ENCODE data around the gene MUCL3. TPM values are rescaled to one million over a fixed set of nuclear protein-coding genes. Genes with fewer than 3 reads are reported as not detected.

Gene MUCL3
- total and polyA plus RNA-seq, 2 of the 8 experiments (the other 6 are each of a cell fraction or from before 2014, with no cell fraction given): 0.15 to 0.37 TPM

DNA sequence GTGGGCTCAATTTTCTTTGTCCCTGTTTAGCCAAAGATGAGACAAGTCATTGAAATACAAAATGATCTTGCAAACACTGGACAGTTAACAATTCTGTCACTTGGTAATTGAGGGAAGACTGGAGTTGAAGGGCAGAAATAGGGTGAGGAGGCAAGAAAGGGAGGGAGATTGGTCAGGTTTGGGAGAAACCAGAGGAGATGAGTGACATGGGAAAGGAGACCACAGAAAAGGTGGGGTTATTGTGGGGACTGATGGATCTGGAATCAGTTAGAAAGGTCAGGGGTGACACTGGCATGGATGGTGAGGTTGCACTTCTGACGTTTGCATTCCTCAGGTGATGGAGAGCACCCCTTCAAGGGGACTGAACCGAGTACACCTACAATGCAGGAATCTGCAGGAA, 32.1 kb upstream of the MUCL3 start:
- Histone ChIP-seq H3K23me2 (ENCODE audit: low read depth, low read length) (peaks cover 7% of the 10 kb centered on the region), H3K23ac (ENCODE audit: insufficient read length) (no peak overlapping the region), H3K4me3 (ENCODE audit: extremely low read depth in 1 of 4, insufficient read depth in 2 of 4, low read depth in 3 of 4, low read length in 4 of 4) (peak overlapping the region; percentile 83 to 98 (median 98)), H3K9me3 (ENCODE audit: insufficient read depth in 2 of 2, low read depth in 1 of 2, low read length in 1 of 2) (no peaks in the 10 kb centered on the region), H3K27ac (ENCODE audit: low read depth, low read length) (no peak overlapping the region), H3K18ac (ENCODE audit: extremely low read depth, low read length) (no peak overlapping the region), H3K56ac (replicated peaks; ENCODE audit: insufficient read length, low read depth, low read length) (no peak overlapping the region), H4K5ac (ENCODE audit: insufficient read length, low read depth, low read length) (no peak overlapping the region), H2BK120ac (replicated peaks; ENCODE audit: low read depth, low read length) (no peak overlapping the region), H3K79me1 (ENCODE audit: low read depth, low read length) (0 out of 2 replicates have a peak, but pooled peaks cover 2% of the 10 kb centered on the region), H4K91ac (replicated peaks; ENCODE audit: insufficient read length, low read length) (no peak overlapping the region), H3K36me3 (ENCODE audit: control insufficient read depth in 2 of 4, insufficient read depth in 4 of 4, low read length in 3 of 4) (peaks cover 4 to 8% (median 5%) of the 10 kb centered on the region in 4 experiments; a peak in 5 of 8 replicates), H3K27me3 (replicated peaks in 1 of 4; ENCODE audit: control insufficient read depth in 3 of 4, extremely low read depth in 1 of 4, insufficient read depth in 3 of 4, low read length in 3 of 4) (no peaks in the 10 kb centered on the region), H2BK12ac (ENCODE audit: low read depth, low read length) (no peak overlapping the region), H4K8ac (ENCODE audit: extremely low read depth, insufficient read depth, low read length) (no peak overlapping the region), H3K79me2 (ENCODE audit: control insufficient read depth in 1 of 2, insufficient read depth in 2 of 2, low read length in 2 of 2) (peaks cover 0 to 13% of the 10 kb centered on the region in 2 experiments; a peak in 2 of 4 replicates), H2AK5ac (ENCODE audit: low read depth, low read length) (no peak overlapping the region), H3K4ac (replicated peaks; ENCODE audit: insufficient read length, low read depth, low read length) (no peak overlapping the region), H3K14ac (ENCODE audit: insufficient read length) (no peak overlapping the region), H4K20me1 (replicated peaks in 1 of 2; ENCODE audit: control insufficient read depth in 1 of 2, insufficient read depth in 2 of 2, low read length in 2 of 2) (peaks cover 0 to 2% of the 10 kb centered on the region in 2 experiments), H2BK5ac (ENCODE audit: low read depth, low read length) (0 out of 2 replicates have a peak overlapping the region, but pooled peaks have one; percentile 16), H3K4me1 (replicated peaks in 1 of 4; ENCODE audit: control insufficient read depth in 3 of 4, insufficient read depth in 4 of 4, low read length in 3 of 4) (peaks cover 0 to 8% (median 3%) of the 10 kb centered on the region in 4 experiments; a peak in 4 of 7 replicates), H3K9ac (replicated peaks in 1 of 4; ENCODE audit: extremely low read depth in 1 of 4, low read depth in 3 of 4, low read length in 3 of 4) (peak overlapping the region in 2 of 4 experiments; percentile 72 to 97; a peak in 2 of 7 replicates), H2BK20ac (ENCODE audit: low read length) (no peak overlapping the region), H2AFZ (ENCODE audit: low read length) (no peak overlapping the region), H3K4me2 (ENCODE audit: insufficient read depth in 1 of 2, low read depth in 2 of 2, low read length in 2 of 2) (peak overlapping the region; percentile 72 to 97), H2BK15ac (ENCODE audit: low read length) (no peak overlapping the region)
- TF ChIP-seq CHD2 (IDR thresholded peaks at IDR 0.05; ENCODE audit: low read length): no peak
- TF ChIP-seq TAF1 (IDR thresholded peaks at IDR 0.05; ENCODE audit: low read depth, low read length): no peak
- no peak for TF ChIP-seq JUND (IDR thresholded peaks at IDR 0.05; ENCODE audit: low read length)
- no peak for TF ChIP-seq CHD1 (IDR thresholded peaks at IDR 0.05; ENCODE audit: low read depth, low read length)
- TF ChIP-seq ATF3 (IDR thresholded peaks at IDR 0.05; ENCODE audit: insufficient read depth, low read depth, low read length): no peak
- no peak for TF ChIP-seq CREB1 (IDR thresholded peaks at IDR 0.05)
- TF ChIP-seq RXRA (IDR thresholded peaks at IDR 0.05; ENCODE audit: insufficient read depth, low read depth, low read length): no peak
- DNase-seq (ENCODE audit: low read depth in 1 of 2, low spot score in 2 of 2) (no peak), FAIRE-seq (no peak)
- CTCF ChIA-PET (ENCODE audit: partially characterized antibody): interaction anchor here (0.5 to 9.6 kb wide), 5 partner anchors 10 to 186 kb away, joined by 3 to 98 read pairs (median 5); no protein-coding TSS in a partner anchor
- POLR2A ChIA-PET (ENCODE audit: partially characterized antibody): interaction anchor here (1.2 to 3.1 kb wide), 7 partner anchors 12 to 182 kb away, joined by 3 to 9 read pairs (median 6); partner anchors contain the start of gene DDR1
- WGBS, 2 experiments (ENCODE audit: extremely low coverage in 1 of 2, insufficient coverage in 1 of 2, insufficient read length in 1 of 2, insufficient replicate concordance in 2 of 2, low coverage in 1 of 2, low lambda C conversion rate in 2 of 2, missing lambda C conversion rate in 1 of 2): 50% methylated on average over 2 of the region's 2 CpGs; no CpG with 5 or more reads in 1 of the 2 experiments

Data from H1 (cell line).